Fibroblast of skin of back (primary cell): ENCODE results near the gene ZDHHC7.

ENCODE experiments used
- DNase-seq: peaks from one replicate; pipeline ENCODE4 v3.0.0-alpha.2; 2013

Gene ZDHHC7

GRCh38 chr16:84964386-84965128 lies 46.8 kb downstream of the ZDHHC7 start:
- no peak for DNase-seq

GRCh38 chr16:84963066-84963465 lies 48.3 kb downstream of the ZDHHC7 start:
- DNase-seq: no peak

GRCh38 chr16:84960942-84961341 lies 50.4 kb downstream of the ZDHHC7 start:
- no peak for DNase-seq

DNA sequence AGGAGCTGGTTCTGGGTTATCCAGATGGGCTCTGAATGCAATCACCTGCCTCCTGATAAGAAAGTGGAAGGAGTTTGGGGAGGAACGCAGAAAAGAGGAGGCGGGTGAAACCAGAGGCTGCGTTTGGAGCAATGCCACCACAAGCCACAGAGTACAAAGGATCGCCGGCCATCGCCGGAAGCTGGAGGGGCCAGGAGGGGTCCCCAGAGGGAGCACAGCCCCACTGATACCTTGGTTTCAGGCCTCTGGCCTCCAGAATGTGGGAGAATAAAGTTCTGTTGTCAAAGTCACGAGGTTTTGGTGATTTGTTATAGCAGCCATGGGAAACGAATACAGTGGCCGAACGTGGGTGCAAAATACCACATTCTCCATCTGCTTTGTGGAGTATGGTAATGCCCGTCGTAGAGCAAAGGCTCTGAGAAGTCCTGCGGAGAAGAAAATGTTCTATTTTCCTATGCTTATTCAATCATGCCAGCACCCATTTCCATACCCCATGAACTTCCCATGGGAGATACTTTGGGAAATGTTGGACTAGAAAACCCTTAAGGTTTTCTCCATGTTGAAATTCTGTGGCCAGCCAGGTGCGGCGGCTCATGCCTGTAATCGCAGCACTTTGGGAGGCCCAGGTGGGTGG lies 51.4 kb downstream of the ZDHHC7 start:
- no peak for DNase-seq

- no peak for DNase-seq
Measured at GRCh38 chr16:84959045-84959576, 52.2 kb downstream of the ZDHHC7 start.

DNA sequence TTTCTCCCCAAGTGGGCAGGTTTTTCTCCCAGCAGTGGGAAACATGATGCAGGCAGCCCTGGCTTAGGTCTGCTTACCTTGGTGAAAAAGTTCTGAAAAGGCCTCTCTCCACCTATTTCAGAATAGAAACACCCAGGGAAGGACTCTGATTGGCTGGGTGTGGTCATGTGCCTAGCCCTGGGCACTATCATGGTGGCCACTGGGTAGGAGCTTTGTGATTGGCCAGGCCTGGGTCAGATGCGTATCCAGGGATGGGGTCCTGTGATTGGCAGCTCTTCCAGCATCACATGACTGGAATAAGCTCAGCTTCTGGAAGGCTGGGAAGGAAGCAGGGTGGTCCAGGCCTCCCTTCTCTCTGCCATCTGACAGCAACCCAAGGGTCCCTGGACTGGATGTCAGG lies 53.5 kb downstream of the ZDHHC7 start:
- no peak for DNase-seq

GRCh38 chr16:84957192-84957591 lies 54.1 kb downstream of the ZDHHC7 start:
- no peak for DNase-seq

DNA sequence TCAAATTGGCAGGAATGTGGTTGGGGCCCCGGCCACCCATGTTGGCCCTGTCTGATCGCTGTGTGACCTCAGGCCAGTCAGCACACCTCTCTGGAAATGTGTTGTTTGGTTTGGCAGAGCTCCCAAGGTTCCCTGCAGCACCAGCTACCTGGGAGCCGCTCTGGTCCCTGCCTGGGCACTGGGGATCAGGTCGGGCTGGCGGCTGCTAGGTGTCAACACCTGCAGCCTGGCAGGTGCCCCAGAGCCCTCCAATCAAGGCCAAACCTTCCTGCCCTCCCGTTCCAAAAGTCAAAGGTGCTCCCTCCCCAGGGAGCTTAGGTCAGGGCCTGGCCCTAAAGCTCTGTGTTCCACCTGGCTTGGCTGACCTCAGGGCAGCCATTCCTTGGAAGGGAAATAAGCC lies 55.9 kb downstream of the ZDHHC7 start:
- DNase-seq: no peak

DNA sequence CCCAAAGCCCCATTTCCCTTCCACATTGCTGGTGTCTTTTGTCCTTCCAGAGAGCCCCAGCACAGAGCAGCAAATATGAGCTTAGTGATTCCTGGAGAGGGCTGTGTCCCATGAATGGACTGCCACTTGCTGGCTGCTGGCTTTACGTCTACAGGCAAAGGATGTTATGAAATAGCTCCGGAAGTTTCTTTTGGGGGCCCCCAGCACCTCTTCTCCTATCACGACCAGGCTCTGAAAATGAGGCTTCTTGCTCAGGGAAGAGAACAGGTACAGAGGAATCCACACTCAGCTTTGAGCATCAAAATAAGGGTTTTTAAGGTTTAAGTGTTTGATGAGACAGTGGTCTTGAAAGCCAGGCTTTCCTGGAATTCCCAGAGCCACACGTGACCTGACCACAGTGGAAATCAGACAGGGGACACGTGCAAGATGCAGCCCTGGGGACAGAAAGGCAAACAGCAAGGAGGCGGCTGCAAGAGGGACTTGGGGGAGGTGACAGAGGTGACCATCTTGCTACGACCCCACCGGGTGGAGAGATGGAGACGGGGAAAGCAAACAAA lies 58.1 kb downstream of the ZDHHC7 start:
- no peak for DNase-seq

DNA sequence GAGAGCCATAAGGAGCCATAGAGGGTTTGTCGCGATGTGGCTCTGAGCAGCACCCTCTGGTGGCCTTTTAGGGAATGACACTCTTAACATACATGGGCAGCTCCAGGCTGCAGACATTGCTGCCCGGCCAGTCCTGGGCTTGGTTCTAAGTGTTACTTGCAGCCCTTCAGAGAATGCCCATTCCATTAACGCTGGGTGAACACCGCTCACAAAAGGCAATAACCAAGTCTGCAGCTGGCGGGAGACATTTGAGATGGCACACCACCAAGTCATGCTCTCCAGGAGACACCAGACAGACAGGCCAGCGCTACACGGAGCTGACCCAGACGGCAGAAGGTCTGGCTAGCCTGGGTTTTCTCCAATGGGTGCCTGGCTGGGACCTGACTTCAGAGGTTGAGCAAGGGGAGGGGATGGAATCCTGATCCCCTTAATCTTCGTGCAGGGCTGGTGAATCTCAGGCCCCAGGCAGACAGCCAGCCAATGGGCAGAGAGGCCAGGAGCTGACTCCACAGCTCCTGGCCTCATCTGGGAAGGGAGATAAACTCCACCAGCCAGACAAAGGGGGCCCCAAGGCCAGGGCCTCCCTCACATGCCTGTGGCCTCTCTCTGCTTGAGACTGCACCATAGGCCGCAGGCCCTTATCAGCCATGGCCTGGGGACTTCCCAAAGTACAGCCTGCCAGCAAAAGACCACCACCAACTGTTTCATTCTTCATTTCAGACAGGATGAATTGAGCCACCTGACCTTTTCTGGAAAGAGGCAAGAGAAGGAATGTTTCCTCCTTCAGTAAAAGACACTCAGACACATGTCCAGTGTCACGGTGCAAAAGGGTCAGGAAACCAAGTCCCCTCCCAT lies 58.8 kb downstream of the ZDHHC7 start:
- DNase-seq: peak; percentile 73

- DNase-seq: peak; percentile 23
Measured at GRCh38 chr16:84950906-84951305, 60.4 kb downstream of the ZDHHC7 start.

GRCh38 chr16:84949772-84950436 lies 61.4 kb downstream of the ZDHHC7 start:
- no peak for DNase-seq

DNA sequence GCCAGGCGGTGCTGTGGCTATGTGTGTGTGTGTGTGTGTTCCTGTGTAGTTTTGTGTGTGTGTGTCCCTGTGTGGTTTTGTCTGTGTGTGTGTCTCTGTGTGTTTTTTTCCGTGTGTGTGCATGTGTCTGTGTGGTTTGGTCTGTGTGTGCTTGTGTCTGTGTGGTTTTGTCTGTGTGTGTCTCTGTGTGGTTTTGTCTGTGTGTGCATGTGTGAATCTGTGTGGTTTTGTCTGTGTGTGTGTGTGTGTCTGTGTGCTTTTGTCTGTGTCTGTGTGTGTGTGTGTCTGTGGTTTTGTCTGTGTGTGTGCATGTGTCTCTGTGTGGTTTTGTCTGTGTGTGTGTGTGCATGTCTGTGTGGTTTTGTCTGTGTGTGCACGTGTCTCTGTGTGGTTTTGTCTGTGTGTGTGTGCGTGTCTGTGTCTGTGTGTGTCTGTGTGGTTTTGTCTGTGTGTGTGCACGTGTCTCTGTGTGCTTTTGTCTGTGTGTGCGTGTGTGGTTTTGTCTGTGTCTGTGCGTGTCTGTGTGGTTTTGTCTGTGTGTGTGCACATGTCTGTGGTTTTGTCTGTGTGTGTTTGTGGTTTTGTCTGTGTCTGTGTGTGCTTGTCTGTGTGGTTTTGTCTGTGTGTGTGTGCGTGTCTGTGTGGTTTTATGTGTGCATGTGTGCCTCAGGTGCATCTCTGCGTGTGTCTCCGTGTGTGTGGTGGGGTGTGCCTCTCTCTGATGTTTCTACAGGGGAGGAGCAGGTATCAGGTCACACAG lies 62.3 kb downstream of the ZDHHC7 start:
- no peak for DNase-seq

DNA sequence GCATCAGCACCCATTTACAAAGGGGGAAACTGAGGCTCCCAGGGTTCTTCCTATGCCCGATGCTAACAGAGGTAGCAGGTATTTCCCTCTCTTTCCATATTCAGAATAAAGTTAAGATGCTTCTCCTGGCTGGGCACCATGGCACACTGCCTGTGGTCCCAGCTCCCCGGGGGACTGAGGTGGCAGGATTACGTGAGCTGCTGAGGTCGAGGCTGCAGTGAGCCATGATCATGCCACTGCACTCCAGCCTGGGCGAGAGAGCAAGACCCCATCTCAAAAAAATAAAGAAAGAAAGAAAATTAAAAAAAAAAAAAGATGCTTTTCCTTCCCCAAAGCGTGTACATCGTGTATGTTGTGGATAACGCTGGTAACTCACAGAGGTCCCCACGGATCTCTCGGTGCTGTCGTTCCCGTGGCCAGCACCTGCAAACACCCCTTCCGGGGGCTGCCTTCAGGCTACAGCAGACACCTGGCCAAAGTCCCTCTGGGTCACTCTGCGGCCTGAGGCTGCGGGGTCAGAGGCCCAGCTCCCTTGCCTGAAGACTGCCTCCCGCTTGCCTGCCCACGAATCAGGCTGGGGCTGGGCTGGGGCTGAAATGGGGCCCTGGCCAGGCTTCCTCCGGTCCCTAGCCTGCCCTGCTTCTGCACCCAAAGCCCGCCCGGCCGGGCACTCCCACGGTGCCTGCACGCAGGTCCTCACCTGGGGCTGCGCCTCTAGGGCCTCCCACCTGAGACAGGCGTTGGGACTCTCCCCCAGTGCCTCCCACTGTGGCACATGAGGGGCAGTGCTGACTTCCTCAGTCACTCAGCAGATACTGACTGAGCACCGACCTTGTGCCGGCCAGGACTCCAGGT lies 63.1 kb downstream of the ZDHHC7 start:
- no peak for DNase-seq

DNA sequence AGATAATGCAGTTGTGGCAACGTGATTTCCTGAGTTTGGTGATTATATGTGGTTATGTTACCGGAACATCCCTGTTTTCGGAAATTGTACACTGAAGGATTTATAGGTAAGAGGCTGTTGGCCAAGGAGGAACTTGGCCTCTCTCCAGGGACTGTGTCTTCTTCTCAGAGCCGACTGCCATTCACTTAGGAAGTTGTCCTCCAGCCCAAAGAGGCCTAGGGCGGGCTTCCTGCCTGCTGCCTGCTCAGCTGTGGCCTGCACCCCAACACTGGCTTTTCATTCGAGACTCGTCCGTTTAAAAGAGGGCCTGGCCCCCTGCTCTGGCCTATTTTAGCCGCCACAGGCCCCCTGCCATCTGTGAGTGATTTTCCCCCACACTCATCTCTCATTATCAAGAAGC lies 64.3 kb downstream of the ZDHHC7 start:
- DNase-seq: no peak

GRCh38 chr16:84943620-84944019 lies 67.7 kb downstream of the ZDHHC7 start:
- peak; percentile 18 for DNase-seq

DNA sequence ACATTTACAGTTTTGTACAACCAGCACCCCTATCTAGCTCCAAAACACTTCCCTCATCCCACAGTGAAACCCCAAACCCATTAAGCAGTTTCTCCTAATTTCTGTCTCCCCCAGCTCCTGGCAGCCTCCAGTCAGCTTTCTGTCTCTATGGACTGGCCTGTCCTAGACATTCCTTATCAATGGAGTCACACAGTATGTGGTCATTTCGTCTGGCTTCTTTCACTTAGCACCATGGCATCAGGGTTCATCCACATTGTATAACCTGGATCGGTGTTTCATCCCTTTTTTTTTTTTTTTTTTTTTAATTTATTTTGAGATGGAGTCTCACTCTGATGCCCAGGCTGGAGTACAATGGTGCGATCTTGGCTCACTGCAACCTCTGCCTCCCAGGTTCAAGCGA lies 68.5 kb downstream of the ZDHHC7 start:
- DNase-seq: peak; percentile 54

- DNase-seq: peak; percentile 73
Measured at GRCh38 chr16:84941921-84942320, 69.4 kb downstream of the ZDHHC7 start.

DNA sequence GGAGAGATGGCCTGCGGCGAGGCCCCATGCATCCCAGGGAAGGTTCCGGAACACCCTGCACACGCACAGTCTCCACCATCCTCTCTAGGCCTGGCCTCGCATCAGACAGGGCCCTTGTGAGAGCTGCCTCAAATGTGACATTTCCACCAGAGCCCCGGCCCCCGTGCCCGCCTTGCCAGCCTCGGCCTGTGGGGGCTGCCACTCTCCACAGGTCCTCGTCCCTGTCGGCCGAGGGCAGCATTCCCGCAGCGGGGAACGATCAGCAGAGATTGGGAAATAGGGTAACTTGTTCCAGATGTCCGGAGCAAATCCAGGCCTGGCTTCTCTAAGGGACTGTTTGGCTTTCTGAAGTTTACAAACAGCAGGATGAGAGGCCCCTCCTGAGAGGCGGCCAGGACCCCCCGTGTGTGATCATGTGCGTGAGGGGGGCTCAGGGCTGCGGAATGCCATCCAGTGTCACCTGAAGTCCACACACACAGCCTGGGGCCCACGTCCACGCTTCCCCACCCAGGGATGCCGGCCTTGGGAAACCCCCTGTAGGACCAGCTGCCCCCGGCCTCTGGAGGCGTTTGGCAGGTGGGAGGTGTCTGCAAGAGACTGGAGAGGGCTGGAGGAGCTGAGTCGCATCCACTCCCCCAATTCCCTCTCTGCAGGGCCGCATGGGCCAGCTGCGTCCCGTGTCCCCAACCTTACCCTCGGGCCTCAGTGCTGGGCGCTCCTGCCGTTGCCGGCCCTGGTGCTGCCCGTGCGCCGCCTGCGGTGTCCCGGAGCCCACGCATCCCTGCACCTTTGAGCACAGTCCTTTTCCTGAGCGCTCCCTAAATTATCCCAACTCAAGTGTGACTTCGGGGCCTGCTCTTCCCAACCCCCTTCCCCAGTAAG lies 70.4 kb downstream of the ZDHHC7 start:
- DNase-seq: no peak
